SK-N-SH (cell line): ENCODE results near the gene CALML6. TPM values are rescaled to one million over a fixed set of nuclear protein-coding genes. Genes with fewer than 3 reads are reported as not detected.

Experiments used
- CTCF ChIA-PET: fragments of 300-600, 350-600 bp; formaldehyde crosslinking; extraction: SDS; loops from one replicate; lab custom pipeline; 2021; lab: Yijun Ruan, JAX
- POLR2A ChIA-PET: fragments of 350-600 bp; sonication (Branson Sonifier 250); formaldehyde crosslinking; extraction: SDS; loops from one replicate; lab custom pipeline; 2020; ENCODE audit warnings: antibody characterized with exemption, inconsistent platforms; lab: Yijun Ruan, JAX
- DNase-seq: peaks from one replicate; pipeline ENCODE4 v3.0.0; 2012
- H2AFZ ChIP-seq: fragments of 200-600 bp; sonication (generic); 2 replicates; pipeline ENCODE4 v1.8.1; 2016; ENCODE audit warnings: antibody characterized with exemption, mild to moderate bottlenecking, low read depth
- H3F3A ChIP-seq: fragments of 200-600 bp; sonication (generic); replicated peaks from 2 replicates; pipeline ENCODE3; 2016; ENCODE audit warnings: antibody characterized with exemption, mild to moderate bottlenecking; ENCODE audit not compliant: insufficient read depth
- H3K27ac ChIP-seq, 2 experiments: fragments of 200-500 bp in 1 of 2; fragments of 200-600 bp in 1 of 2; sonication (Bioruptor generic) in 1 of 2; sonication (generic), shearing (Covaris generic) in 1 of 2; 2 replicates each; pipeline versions ENCODE4 v1.5.1 to v1.6.1; 2014 to 2016; ENCODE audit warnings: low read depth in 2 of 2, inconsistent platforms in 1 of 2, low read length in 1 of 2, mild to moderate bottlenecking in 1 of 2, mixed read lengths in 1 of 2
- H3K27me3 ChIP-seq: fragments of 200-600 bp; sonication (generic), shearing (Covaris generic); 2 replicates; pipeline ENCODE4 v1.6.1; 2016; ENCODE audit warnings: mixed run types; ENCODE audit not compliant: insufficient read depth
- H3K36me3 ChIP-seq, 2 experiments: fragments of 200-500 bp in 1 of 2; fragments of 200-600 bp in 1 of 2; sonication (Bioruptor generic) in 1 of 2; sonication (generic) in 1 of 2; replicated peaks in 1 of 2; 2 replicates each; pipeline versions ENCODE3 to v1.5.1; 2014 to 2016; ENCODE audit warnings: low read length in 1 of 2, mild to moderate bottlenecking in 1 of 2; ENCODE audit not compliant: insufficient read depth in 2 of 2, control insufficient read depth in 1 of 2
- H3K4me1 ChIP-seq, 2 experiments: fragments of 200-500 bp in 1 of 2; fragments of 200-600 bp in 1 of 2; sonication (Bioruptor generic) in 1 of 2; sonication (generic), shearing (Covaris generic) in 1 of 2; 2 replicates each; pipeline versions ENCODE4 v1.5.1 to v1.6.1; 2014 to 2016; ENCODE audit warnings: low read depth in 1 of 2, low read length in 1 of 2, mixed run types in 1 of 2; ENCODE audit not compliant: insufficient read depth in 2 of 2, control insufficient read depth in 1 of 2
- H3K4me2 ChIP-seq: fragments of 200-600 bp; sonication (generic), shearing (Covaris generic); 2 replicates; pipeline ENCODE4 v1.6.1; 2017; ENCODE audit warnings: mixed run types
- H3K4me3 ChIP-seq, 2 experiments: fragments of 200-500 bp in 1 of 2; fragments of 200-600 bp in 1 of 2; sonication (Bioruptor generic) in 1 of 2; sonication (generic), shearing (Covaris generic) in 1 of 2; 2 replicates each; pipeline versions ENCODE4 v1.5.1 to v1.8.1; 2014 to 2016; ENCODE audit warnings: low read depth in 2 of 2, inconsistent platforms in 1 of 2, low read length in 1 of 2, mild to moderate bottlenecking in 1 of 2, mixed read lengths in 1 of 2, moderate library complexity in 1 of 2
- H3K79me2 ChIP-seq: fragments of 200-600 bp; sonication (generic); 2 replicates; pipeline ENCODE4 v1.8.1; 2017; ENCODE audit warnings: mild to moderate bottlenecking; ENCODE audit not compliant: insufficient read depth
- H3K9ac ChIP-seq: fragments of 200-600 bp; sonication (generic); 2 replicates; pipeline ENCODE4 v1.6.1; 2017; ENCODE audit warnings: mixed run types
- H3K9me2 ChIP-seq: fragments of 200-600 bp; sonication (generic); 2 replicates; pipeline ENCODE4 v1.6.1; 2017; ENCODE audit warnings: mixed run types
- H3K9me3 ChIP-seq: fragments of 200-600 bp; sonication (generic); 2 replicates; pipeline ENCODE4 v1.6.1; 2017; ENCODE audit warnings: mixed run types, mild to moderate bottlenecking, moderate library complexity
- H4K20me1 ChIP-seq: fragments of 200-600 bp; sonication (generic); 2 replicates; pipeline ENCODE4 v1.6.1; 2017; ENCODE audit warnings: mild to moderate bottlenecking, mixed run types; ENCODE audit not compliant: insufficient read depth
- EZH2phosphoT487 ChIP-seq: fragments of 200-600 bp; sonication (generic); IDR thresholded peaks from 2 replicates; pipeline ENCODE4 v1.6.1; 2017; ENCODE audit warnings: low read depth, mixed run types, mild to moderate bottlenecking, antibody characterized with exemption, moderate library complexity, borderline replicate concordance
- FOXM1 ChIP-seq: IDR thresholded peaks from 2 replicates; pipeline ENCODE4 v1.4.0; 2012; ENCODE audit warnings: low read depth, mild to moderate bottlenecking
- JUND ChIP-seq: IDR thresholded peaks from 2 replicates; pipeline ENCODE4 v1.4.0; 2012
- MXI1 ChIP-seq: IDR thresholded peaks from 2 replicates; pipeline ENCODE4 v1.6.1; 2012; ENCODE audit warnings: mild to moderate bottlenecking, low read depth, low read length, improper control_type of control experiment
- NFIC ChIP-seq: IDR thresholded peaks from 2 replicates; pipeline ENCODE4 v1.4.0; 2012; ENCODE audit warnings: borderline replicate concordance
- NRF1 ChIP-seq: IDR thresholded peaks from 2 replicates; pipeline ENCODE4 v1.6.1; 2012; ENCODE audit warnings: low read depth, mild to moderate bottlenecking, low read length
- POLR2AphosphoS5 ChIP-seq: IDR thresholded peaks from 2 replicates; pipeline ENCODE4 v1.6.1; 2012; ENCODE audit warnings: low read depth, low read length
- RFX5 ChIP-seq: IDR thresholded peaks from 2 replicates; pipeline ENCODE4 v1.6.1; 2012; ENCODE audit warnings: mild to moderate bottlenecking, improper control_type of control experiment, low read length
- RXRA ChIP-seq: IDR thresholded peaks from 2 replicates; pipeline ENCODE4 v1.4.0; 2012; ENCODE audit warnings: low read depth, mild to moderate bottlenecking, borderline replicate concordance
- SIN3A ChIP-seq: IDR thresholded peaks from 2 replicates; pipeline ENCODE4 v1.6.1; 2012; ENCODE audit warnings: low read depth, mild to moderate bottlenecking, low read length, moderate library complexity, borderline replicate concordance
- TAF1 ChIP-seq: IDR thresholded peaks from 2 replicates; pipeline ENCODE4 v1.6.1; 2012; ENCODE audit warnings: low read depth, mild to moderate bottlenecking, low read length, moderate library complexity, borderline replicate concordance
- TEAD4 ChIP-seq: IDR thresholded peaks from 2 replicates; pipeline ENCODE4 v1.4.0; 2012; ENCODE audit warnings: mild to moderate bottlenecking, borderline replicate concordance; ENCODE audit not compliant: insufficient read depth
- USF1 ChIP-seq: IDR thresholded peaks from 2 replicates; pipeline ENCODE4 v1.4.0; 2012; ENCODE audit warnings: low read depth, borderline replicate concordance
- YY1 ChIP-seq: IDR thresholded peaks from 2 replicates; pipeline ENCODE4 v1.4.0; 2012; ENCODE audit warnings: low read depth, mild to moderate bottlenecking
- WGBS: methylation state at CpG from one replicate; pipeline ENCODE4 v1.1.6; 2017; ENCODE audit warnings: low lambda C conversion rate; 5-methylcytosine and 5-hydroxymethylcytosine counted together
- polyA plus RNA-seq, 3 experiments: library from polyadenylated mRNA; depleted of rRNA; stranded (reverse); fragments of >200 nt; gene quantifications; 2 replicates each; pipeline ENCODE4 v1.2.3, GENCODE V29; 2012
- TF ChIP-seq, protein P1 (sequence below): IDR thresholded peaks from 2 replicates; pipeline ENCODE4 v1.4.0; 2012; ENCODE audit warnings: low read depth, borderline replicate concordance

Gene CALML6
- polyA plus RNA-seq, 1 of the 3 experiments (the other 2 are of a cell fraction): 0.87 TPM

DNA sequence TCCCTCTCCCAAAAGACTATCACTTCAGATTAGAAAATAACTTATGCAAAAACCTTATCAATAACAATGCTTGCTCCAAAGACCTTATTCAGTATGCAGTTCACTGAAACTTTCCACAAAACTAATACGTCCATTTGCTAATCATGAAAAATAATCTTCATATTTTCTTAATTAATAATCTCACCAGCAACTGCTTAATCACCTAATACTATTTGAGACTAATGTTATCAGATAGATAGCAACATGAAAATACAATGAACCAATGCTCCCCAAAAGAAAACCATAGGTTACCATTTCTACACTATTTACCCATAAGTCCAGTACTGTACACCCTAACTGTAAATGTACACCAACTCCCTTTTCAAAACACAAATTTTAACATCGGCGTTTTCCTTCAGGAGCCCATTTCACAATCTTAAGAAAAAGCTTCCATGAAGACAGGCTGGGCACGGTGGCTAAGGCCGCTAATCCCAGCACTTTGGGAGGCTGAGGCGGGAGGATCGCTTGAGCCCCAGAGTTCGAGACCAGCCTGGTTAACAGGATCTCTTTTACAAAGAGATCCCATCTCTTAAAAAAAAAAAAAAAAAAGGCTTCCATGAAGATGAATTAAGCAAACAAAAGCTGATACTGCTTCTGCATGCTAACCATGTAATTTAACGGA, 25.8 kb upstream of the CALML6 start:
- Histone ChIP-seq H3K4me2 (peak overlapping the region; percentile 79), H2AFZ (no peak overlapping the region), H4K20me1 (peaks cover 57% of the 10 kb centered on the region), H3K4me3 (peak overlapping the region; percentile 83 to 86), H3K27me3 (no peaks in the 10 kb centered on the region), H3K9ac (peak overlapping the region; percentile 94), H3K9me3 (no peaks in the 10 kb centered on the region), H3K4me1 (peaks cover 0 to 22% of the 10 kb centered on the region in 2 experiments; a peak in 3 of 4 replicates)
- POLR2A ChIA-PET: no interaction called here
- WGBS: 3% methylated on average over 9 of the region's 9 CpGs
- no peak for TF ChIP-seq RFX5
- TF ChIP-seq NFIC: no peak
- TF ChIP-seq TEAD4: no peak
- no peak for TF ChIP-seq POLR2AphosphoS5
- no peak for TF ChIP-seq FOXM1
- TF ChIP-seq RXRA: no peak
- no peak for TF ChIP-seq YY1
- TF ChIP-seq NRF1: no peak
- TF ChIP-seq USF1: no peak
- TF ChIP-seq EZH2phosphoT487: no peak
- TF ChIP-seq, all 33 proteins: peak for 0
- H3K9me2 ChIP-seq: no peaks in the 10 kb centered on the region
- H3K36me3 ChIP-seq: peaks cover 0 to 8% of the 10 kb centered on the region in 2 experiments
- peaks cover 71% of the 10 kb centered on the region for H3K79me2 ChIP-seq
- H3F3A ChIP-seq: peaks cover 19% of the 10 kb centered on the region
- DNase-seq: no peak
- H3K27ac ChIP-seq: peak overlapping the region; percentile 84 to 93
- CTCF ChIA-PET: interaction anchor here (0.8 to 1.4 kb wide), 2 partner anchors 12 to 101 kb away, joined by 3 to 5 read pairs; no protein-coding TSS in a partner anchor

DNA sequence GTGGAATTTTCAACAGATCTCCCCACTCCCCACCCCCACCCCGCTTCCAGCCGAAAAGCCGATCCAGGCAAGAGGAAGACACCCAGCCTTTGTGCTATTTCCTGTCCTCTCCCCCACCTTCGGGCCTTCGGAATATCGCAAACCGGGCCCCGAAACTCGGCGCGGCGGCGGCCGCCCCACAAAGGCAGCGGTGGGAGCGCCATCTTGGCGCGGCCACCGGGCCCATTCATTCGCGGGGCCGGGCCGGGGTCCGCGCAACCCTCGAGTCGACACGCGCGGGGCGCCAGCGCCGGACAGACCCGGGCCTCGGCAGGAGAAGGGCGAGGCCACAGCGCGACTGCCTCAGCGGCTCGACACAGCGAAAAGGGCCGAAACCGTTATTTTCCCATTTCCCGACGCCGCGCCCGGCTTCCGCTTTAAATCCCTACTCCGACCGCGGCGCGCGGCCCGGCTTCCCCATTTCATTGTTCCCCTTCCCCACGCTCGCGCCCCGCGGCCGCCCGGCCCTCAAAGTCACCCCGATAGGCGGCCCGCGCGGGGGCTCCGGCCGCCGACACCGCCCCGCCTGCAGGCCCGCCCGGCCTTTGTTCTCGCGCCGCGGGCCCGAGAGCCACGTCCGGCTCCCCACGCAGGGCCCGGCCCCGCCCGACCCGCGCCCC, 25.1 kb upstream of the CALML6 start:
- Histone ChIP-seq H2AFZ (no peak overlapping the region), H3K27ac (peak overlapping the region; percentile 84 to 93), H3K4me2 (peak overlapping the region; percentile 79), H4K20me1 (peaks cover 49% of the 10 kb centered on the region), H3K4me1 (peaks cover 0 to 30% of the 10 kb centered on the region in 2 experiments; a peak in 3 of 4 replicates), H3K79me2 (peaks cover 63% of the 10 kb centered on the region), H3K36me3 (peaks cover 0 to 8% of the 10 kb centered on the region in 2 experiments), H3K9me2 (no peaks in the 10 kb centered on the region), H3K9ac (peak overlapping the region; percentile 94), H3K4me3 (peak overlapping the region; percentile 83 to 86), H3K9me3 (no peaks in the 10 kb centered on the region), H3F3A (peaks cover 14% of the 10 kb centered on the region), H3K27me3 (no peaks in the 10 kb centered on the region)
- TF ChIP-seq MXI1 (0 out of 2 replicates have a peak, but pooled peaks have one; percentile 41), USF1 (no peak), JUND (no peak), TAF1 (peak; percentile 39; the same call in 1 of the 2 replicates), YY1 (peak; percentile 77), SIN3A (peak; percentile 36; the same call in 1 of the 2 replicates)
- TF ChIP-seq, protein P1, sequence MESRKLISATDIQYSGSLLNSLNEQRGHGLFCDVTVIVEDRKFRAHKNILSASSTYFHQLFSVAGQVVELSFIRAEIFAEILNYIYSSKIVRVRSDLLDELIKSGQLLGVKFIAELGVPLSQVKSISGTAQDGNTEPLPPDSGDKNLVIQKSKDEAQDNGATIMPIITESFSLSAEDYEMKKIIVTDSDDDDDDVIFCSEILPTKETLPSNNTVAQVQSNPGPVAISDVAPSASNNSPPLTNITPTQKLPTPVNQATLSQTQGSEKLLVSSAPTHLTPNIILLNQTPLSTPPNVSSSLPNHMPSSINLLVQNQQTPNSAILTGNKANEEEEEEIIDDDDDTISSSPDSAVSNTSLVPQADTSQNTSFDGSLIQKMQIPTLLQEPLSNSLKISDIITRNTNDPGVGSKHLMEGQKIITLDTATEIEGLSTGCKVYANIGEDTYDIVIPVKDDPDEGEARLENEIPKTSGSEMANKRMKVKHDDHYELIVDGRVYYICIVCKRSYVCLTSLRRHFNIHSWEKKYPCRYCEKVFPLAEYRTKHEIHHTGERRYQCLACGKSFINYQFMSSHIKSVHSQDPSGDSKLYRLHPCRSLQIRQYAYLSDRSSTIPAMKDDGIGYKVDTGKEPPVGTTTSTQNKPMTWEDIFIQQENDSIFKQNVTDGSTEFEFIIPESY: no peak
- ChIA-PET POLR2A (no interaction called here), CTCF (interaction anchor here (0.8 to 1.4 kb wide), 2 partner anchors 13 to 102 kb away, joined by 3 to 5 read pairs; no protein-coding TSS in a partner anchor)
- WGBS: 0% methylated on average over 15 of the region's 88 CpGs
- DNase-seq: peak; percentile 77
